ENCODE measurements around the gene HOXB7. TPM values are rescaled to one million over a fixed set of nuclear protein-coding genes. Genes with fewer than 3 reads are reported as not detected.

Gene HOXB7
- total and polyA plus RNA-seq, 2 of the 13 experiments (the other 11 are each of a cell fraction or from before 2014, with no cell fraction given): 0.04 TPM; not detected in 1

DNA sequence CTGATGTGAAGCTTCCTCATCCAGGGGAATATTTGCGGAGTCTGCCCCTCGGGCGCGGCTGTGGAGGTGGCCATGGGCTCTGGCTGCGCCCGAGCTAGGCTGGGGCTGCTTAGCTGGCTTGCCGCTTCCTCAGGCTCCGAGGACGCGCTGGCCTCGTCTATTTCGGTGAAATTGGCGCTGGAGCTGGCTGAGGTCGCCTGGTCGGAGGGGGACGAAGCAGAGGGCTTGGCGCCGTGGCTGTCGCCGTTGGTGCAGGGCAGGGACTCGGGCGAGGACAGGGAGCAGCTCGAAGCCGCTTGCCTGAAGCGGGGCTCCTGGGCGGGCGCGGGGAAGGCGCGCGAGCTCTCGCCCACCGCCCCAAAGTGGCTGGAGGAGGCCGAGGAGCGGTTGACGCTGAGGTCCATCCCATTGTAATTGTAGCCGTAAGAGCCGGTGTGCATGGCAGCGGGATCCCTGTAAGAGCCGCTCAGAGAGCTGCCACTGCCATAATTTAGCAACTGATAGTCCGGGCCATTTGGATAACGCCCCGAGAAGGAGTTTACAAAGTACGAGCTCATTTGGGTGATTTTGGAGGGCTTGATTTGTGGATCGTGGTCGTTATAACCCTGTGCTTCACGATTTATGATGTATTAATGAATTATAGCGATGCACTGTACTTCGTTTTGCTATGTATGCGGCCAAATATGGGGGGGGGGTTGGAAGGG, 17.5 kb downstream of the HOXB7 start, which contains the start of gene HOXB5:
Gene HOXB5 (minus strand): TSS at position 654 of the 704 bp plus-strand sequence. CDS start 97 bp downstream, at position 557.
- Histone ChIP-seq H4K20me1 (ENCODE audit: insufficient read depth, low read length) (no peaks in the 10 kb centered on the region; the same call in 1 of the 2 replicates), H3K4me3 (replicated peaks in 1 of 3; ENCODE audit: insufficient read depth in 1 of 3, low read depth in 2 of 3, low read length in 3 of 3) (peak within 1 kb of the TSS in 1 of 3 experiments; percentile 9; a peak in 1 of 6 replicates), H3K4me1 (ENCODE audit: insufficient read depth, low read length) (0 out of 2 replicates have a peak, but pooled peaks cover 6% of the 10 kb centered on the region), H3K27me3 (ENCODE audit: control insufficient read depth in 1 of 2, insufficient read depth in 2 of 2, low read length in 2 of 2) (peaks cover 47 to 91% of the 10 kb centered on the region in 2 experiments), H3K79me2 (ENCODE audit: insufficient read depth, low read length) (no peaks in the 10 kb centered on the region), H3K27ac (ENCODE audit: extremely low read length, insufficient read depth, low read length) (no peak within 1 kb of the TSS), H3K36me3 (replicated peaks in 1 of 2; ENCODE audit: control insufficient read depth in 1 of 2, insufficient read depth in 2 of 2, low read length in 2 of 2) (no peaks in the 10 kb centered on the region), H3K9me3 (ENCODE audit: low read length) (no peaks in the 10 kb centered on the region), H3K4me2 (ENCODE audit: low read depth, low read length) (peak within 1 kb of the TSS; percentile 41), H2AFZ (ENCODE audit: low read length) (no peak within 1 kb of the TSS), H3K9ac (ENCODE audit: insufficient read depth, low read depth, low read length) (no peak within 1 kb of the TSS)
- CTCF ChIA-PET (ENCODE audit: low intra/inter-chr PET ratio, low total read pairs): interaction anchor here (1.4 to 1.9 kb wide), 3 partner anchors 258 to 440 kb away, joined by 4 to 7 read pairs (median 5); no protein-coding TSS in a partner anchor
- ATAC-seq: no peak
- no peak for DNase-seq (ENCODE audit: low spot score)
- in situ Hi-C loops (cut with HindIII; ENCODE audit: extremely low pct_ligation_motif_present, low pct_unique_long_range_greater_than_20kb) (no loop called here), intact Hi-C loops (cut with micrococcal nuclease; ENCODE audit: unreplicated experiment) (no loop called here)
- no peak for FAIRE-seq
- POLR2A ChIA-PET: interaction anchor here (0.6 kb wide), 1 partner anchor 435 kb away, joined by 3 read pairs; no protein-coding TSS in a partner anchor
- no TSS peak for BruUV-seq (replicated peaks)
- TF ChIP-seq ZSCAN22 (CRISPR knock-in tag; IDR thresholded peaks at IDR 0.05) (no peak), ISL2 (CRISPR knock-in tag; IDR thresholded peaks at IDR 0.05) (no peak), ZNF296 (CRISPR knock-in tag; conservative IDR thresholded peaks at IDR 0.05) (no peak), TCF12 (IDR thresholded peaks at IDR 0.05) (no peak), TCF12 (CRISPR knock-in tag; IDR thresholded peaks at IDR 0.05) (no peak)
- WGBS (ENCODE audit: low lambda C conversion rate): 44% methylated on average over 49 of the region's 50 CpGs

DNA sequence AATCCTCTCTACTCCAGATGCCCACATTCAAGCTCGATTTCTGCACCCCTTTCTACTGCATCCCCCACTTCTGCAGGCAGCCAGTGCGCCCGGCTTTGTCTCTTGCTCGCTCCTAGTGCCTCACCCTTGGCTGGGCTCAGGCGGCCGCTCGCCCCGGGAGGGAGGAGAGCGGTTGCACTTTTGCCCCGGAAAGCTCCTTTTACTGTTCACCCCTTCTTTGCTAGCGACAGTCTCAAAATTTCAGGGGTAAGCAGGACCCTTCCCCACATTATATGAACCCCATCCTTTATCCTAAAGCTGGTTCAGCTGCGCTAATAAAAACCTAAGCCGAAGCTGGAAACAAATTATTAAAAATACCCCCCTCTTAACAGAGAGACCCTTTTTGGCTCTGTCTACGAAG, 18.2 kb downstream of the HOXB7 start:
- H3K27ac ChIP-seq (ENCODE audit: extremely low read length, insufficient read depth, low read length): no peak overlapping the region
- no peak overlapping the region for H2AFZ ChIP-seq (ENCODE audit: low read length)
- H3K9ac ChIP-seq (ENCODE audit: insufficient read depth, low read depth, low read length): no peak overlapping the region
- no peak overlapping the region for H3K4me3 ChIP-seq (replicated peaks in 1 of 3; ENCODE audit: insufficient read depth in 1 of 3, low read depth in 2 of 3, low read length in 3 of 3)
- H3K36me3 ChIP-seq (replicated peaks in 1 of 2; ENCODE audit: control insufficient read depth in 1 of 2, insufficient read depth in 2 of 2, low read length in 2 of 2): no peaks in the 10 kb centered on the region
- BruUV-seq (replicated peaks): no TSS peak
- no peaks in the 10 kb centered on the region; the same call in 1 of the 2 replicates for H4K20me1 ChIP-seq (ENCODE audit: insufficient read depth, low read length)
- WGBS (ENCODE audit: low lambda C conversion rate): 34% methylated on average over 13 of the region's 14 CpGs
- no peak for TF ChIP-seq GATAD2A (CRISPR knock-in tag; IDR thresholded peaks at IDR 0.05)
- TF ChIP-seq RFX5 (IDR thresholded peaks at IDR 0.05; ENCODE audit: low read depth, low read length): no peak
- TF ChIP-seq HNRNPK (IDR thresholded peaks at IDR 0.05; ENCODE audit: low read depth, low read length, poor library complexity, severe bottlenecking): no peak
- no peak for TF ChIP-seq PTBP1 (IDR thresholded peaks at IDR 0.05; ENCODE audit: low read depth, low read length, poor library complexity, severe bottlenecking)
- TF ChIP-seq STAT5B (CRISPR knock-in tag; IDR thresholded peaks at IDR 0.05): no peak
- no peak for TF ChIP-seq AKAP8 (CRISPR knock-in tag; IDR thresholded peaks at IDR 0.05)
- H3K9me3 ChIP-seq (ENCODE audit: low read length): no peaks in the 10 kb centered on the region
- ChIA-PET POLR2A (no interaction called here), CTCF (ENCODE audit: low intra/inter-chr PET ratio, low total read pairs) (interaction anchor here (1.5 kb wide), 1 partner anchor 439 kb away, joined by 4 read pairs; no protein-coding TSS in a partner anchor)
- peaks cover 44 to 91% of the 10 kb centered on the region in 2 experiments for H3K27me3 ChIP-seq (ENCODE audit: control insufficient read depth in 1 of 2, insufficient read depth in 2 of 2, low read length in 2 of 2)
- intact Hi-C loops (cut with micrococcal nuclease; ENCODE audit: unreplicated experiment) (no loop called here), in situ Hi-C loops (cut with HindIII; ENCODE audit: extremely low pct_ligation_motif_present, low pct_unique_long_range_greater_than_20kb) (no loop called here)
- DNase-seq (ENCODE audit: low spot score) (no peak), ATAC-seq (no peak), FAIRE-seq (no peak)
- H3K4me2 ChIP-seq (ENCODE audit: low read depth, low read length): no peak overlapping the region
- no peaks in the 10 kb centered on the region for H3K79me2 ChIP-seq (ENCODE audit: insufficient read depth, low read length)
- H3K4me1 ChIP-seq (ENCODE audit: insufficient read depth, low read length): 0 out of 2 replicates have a peak, but pooled peaks cover 6% of the 10 kb centered on the region

Measured in HepG2 (cell line).